HEK293T (cell line): ENCODE measurements around the gene EXOC6B.

ENCODE experiments used
- SP1 ChIP-seq: fragments of 450-650 bp; IDR thresholded peaks from 2 replicates; pipeline ENCODE4 v1.6.1; 2017
- SUZ12 ChIP-seq: fragments of 450-650 bp; IDR thresholded peaks from 2 replicates; pipeline ENCODE4 v1.6.1; 2016; ENCODE audit warnings: mild to moderate bottlenecking
- TF ChIP-seq, protein P1 (sequence below): fragments of 450-650 bp; IDR thresholded peaks from 2 replicates; pipeline ENCODE4 v1.6.1; 2016

DNA sequence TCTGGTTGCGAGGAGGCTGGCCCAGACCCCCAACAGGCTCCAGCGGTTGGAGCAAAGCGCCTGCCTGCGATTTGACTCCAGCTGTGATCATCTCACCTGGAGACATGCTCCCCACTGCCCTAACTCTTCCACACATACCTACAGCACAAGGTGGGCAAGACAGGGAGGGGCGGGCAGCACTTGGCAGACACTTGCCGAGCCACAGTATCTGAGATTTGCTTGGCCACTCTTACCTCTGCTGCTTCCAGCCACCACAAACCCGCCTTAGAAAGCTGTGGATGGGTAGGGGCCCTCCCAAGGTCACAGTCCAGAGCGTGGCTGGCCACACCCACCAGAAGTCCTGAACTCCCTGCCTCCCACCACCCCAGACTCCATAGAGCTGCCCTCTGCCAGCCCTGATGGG lies 686.4 kb downstream of the EXOC6B start:
- TF ChIP-seq, protein P1, sequence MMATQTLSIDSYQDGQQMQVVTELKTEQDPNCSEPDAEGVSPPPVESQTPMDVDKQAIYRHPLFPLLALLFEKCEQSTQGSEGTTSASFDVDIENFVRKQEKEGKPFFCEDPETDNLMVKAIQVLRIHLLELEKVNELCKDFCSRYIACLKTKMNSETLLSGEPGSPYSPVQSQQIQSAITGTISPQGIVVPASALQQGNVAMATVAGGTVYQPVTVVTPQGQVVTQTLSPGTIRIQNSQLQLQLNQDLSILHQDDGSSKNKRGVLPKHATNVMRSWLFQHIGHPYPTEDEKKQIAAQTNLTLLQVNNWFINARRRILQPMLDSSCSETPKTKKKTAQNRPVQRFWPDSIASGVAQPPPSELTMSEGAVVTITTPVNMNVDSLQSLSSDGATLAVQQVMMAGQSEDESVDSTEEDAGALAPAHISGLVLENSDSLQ: no peak
- TF ChIP-seq SUZ12 (no peak), SP1 (no peak)
